HG02759 (cell line): ENCODE results near the gene CD320.
"Not testable (repeated sequence)": the region's sequence is repeated elsewhere in the genome, so short reads cannot be mapped to it uniquely, and the experiment has no call there.

Experiments used
- ATAC-seq: cut with Tn5 transposase; IDR thresholded peaks from one replicate; pipeline ENCODE4 v1.9.1; 2021; ENCODE audit warnings: mild to moderate bottlenecking, moderate library complexity; ENCODE audit not compliant: unreplicated experiment

CD320 gene

DNA sequence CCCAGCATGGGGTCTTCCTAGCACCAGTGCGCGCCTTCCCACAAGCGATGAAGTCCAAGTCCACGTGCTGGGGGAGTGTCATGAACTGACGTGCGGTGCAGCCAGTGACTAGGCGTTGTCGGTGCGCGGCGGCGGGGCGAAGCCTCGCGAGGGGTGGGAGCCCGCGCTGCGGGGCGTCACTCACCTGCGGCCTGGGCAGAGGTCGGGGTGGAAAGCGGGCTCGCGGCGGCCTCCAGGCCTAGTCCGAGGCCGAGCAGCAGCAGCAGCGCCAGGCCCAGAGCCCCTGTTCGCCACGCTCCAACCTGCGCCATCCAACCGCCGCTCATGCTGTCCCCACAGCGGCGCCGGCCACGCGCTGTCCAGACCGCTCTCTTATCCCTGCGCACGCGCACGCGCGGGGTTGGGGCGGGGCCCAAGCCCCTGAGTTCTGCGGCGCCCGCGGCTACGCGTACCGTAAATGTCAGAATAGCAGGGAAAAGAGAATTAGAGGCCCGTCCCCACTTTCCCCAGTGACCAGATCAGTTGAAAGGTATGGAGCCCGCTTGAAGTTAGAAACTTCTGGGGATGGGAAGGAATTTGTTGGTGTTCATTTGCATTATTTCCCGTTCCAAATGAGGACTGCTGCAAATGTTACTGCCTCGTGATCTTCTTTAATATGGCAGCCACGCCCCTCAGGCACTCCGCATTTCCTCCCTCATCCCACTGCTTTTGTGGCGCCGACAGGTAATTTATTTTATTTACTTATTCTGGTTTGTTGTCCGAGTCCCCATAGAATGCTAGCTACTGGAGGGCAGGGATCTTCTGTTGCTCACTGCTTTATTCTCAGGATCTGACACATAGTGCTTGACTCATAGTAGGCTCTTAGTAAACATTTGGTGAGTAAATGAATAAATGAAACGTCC lies at the start of gene CD320:
Gene CD320 (minus strand): TSS at position 394 of the 902 bp plus-strand sequence. CDS start 68 bp downstream, at position 326.
- peak; percentile 89 for ATAC-seq

DNA sequence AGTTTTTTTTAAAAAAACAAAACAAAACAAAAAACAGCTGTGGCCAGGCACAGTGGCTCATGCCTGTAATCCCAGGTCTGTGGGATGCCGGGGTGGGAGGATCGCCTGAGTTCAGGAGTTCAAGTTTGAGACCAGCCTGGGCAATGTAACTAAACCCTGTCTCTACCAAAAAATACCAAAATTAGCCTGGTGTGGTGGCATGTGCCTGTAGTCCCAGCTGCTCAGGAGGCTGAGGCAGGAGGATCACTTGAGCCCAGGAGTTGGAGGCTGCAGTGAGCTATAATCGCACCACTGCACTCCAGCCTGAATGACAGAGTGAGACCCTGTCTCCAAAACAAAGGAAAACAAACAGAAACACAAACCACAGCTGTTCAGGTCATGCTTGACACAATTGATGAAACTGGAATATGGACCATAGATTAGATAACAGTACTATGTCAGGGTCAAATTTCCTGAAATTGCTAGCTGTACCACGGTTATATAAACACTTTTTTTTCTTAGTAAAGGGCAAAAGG lies 48.9 kb upstream of the CD320 start:
- ATAC-seq: no peak

GRCh38 chr19:8355631-8356402 lies 47.7 kb upstream of the CD320 start:
- no peak for ATAC-seq

GRCh38 chr19:8352845-8353244 lies 44.7 kb upstream of the CD320 start:
- not testable (repeated sequence) for ATAC-seq

DNA sequence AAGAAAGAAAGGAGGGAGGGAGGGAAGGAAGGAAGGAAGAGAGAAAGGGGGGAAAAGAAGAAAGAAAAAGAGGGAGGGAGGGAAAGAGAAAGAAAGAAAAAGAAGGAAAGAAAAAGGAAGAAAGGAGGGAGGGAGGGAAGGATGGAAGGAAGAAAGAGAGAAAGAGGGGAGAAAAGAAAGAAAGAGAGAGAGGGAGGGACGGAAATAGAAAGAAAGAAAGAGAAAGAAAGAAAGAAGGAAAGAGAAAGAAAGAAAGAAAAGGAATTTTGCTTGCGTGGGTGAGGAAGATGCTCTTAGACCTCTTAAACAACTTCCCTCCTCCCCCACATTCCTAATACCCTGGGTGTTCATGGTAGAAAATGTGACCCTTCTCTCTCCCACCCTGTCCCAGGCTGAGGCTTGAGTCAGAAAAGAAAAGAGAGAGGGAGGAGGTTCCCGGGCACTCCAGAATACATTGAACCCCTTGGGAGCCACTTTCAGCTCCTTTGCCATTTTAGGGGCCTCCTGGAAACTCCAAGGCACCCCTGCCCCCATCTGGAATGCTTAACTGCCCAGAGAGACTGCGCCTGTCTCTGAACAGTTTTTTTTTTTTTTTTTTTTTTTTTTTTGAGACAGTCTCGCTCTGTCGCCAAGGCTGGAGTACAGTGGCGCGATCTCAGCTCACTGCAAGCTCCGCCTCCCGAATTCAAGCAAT lies 44.1 kb upstream of the CD320 start:
- ATAC-seq: no peak

DNA sequence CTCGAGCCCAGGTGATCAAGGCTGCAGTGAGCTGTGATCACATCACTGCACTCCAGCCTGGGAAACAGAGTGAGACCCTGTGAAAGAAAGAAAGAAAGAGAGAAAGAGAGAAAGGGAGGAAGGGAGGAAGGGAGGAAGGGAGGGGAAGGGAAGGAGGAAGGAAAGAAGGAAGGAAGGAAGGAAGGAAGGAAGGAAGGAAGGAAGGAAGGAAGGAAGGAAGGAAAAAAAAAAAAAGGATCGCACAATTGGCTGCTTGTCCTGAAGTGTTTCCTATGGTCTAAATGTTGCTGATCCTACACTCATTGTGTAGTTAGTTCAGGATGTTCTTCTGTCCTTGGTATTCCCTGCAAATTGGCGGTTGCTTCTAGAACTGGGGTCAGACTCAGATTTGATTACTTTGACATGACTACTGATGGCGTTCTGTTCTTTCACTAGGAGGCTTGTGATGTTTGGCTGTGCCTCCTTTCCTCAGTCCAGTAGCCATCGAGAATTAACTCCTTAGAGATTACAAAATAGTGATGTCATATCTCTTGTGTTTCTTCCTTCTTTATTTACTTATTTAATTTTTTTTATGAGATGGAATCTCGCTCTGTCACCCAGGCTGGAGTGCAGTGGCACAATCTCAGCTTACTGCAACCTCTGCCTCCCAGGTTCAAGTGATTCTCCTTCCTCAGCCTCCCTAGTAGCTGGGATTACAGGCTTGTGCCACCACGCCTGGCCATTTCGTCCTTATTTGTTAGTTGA lies 41.6 kb upstream of the CD320 start:
- not testable (repeated sequence) for ATAC-seq

- ATAC-seq: no peak
These were observed 35.3 kb upstream of the CD320 start for GRCh38 chr19:8343483-8343844.

- ATAC-seq: no peak
These were observed 34.7 kb upstream of the CD320 start, which contains the start of gene KANK3 for GRCh38 chr19:8342684-8343482. Gene KANK3 (minus strand): TSS chr19:8343262. CDS start chr19:8337828, 5,434 bp downstream.

DNA sequence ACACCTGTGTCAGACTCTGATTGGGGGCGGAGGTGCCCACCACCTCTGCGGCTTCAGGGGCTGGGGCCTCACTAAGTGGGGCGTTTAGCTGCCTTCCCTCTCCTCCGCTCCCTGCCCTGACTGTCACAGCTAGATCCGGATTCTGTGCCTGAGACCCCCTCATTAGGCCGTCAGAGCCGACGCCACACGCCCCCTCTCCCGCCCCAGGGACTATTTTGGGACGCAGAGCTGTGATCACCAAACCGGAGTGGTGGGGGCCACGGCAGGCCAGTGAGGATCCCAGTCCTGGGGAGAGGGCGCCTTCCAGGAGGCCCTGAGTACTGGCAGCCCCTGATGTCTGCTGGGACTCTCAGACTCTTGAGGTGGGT lies 34.1 kb upstream of the CD320 start:
- no peak for ATAC-seq

- ATAC-seq: not testable (repeated sequence)
These were observed 33.3 kb upstream of the CD320 start for GRCh38 chr19:8341504-8341903.

DNA sequence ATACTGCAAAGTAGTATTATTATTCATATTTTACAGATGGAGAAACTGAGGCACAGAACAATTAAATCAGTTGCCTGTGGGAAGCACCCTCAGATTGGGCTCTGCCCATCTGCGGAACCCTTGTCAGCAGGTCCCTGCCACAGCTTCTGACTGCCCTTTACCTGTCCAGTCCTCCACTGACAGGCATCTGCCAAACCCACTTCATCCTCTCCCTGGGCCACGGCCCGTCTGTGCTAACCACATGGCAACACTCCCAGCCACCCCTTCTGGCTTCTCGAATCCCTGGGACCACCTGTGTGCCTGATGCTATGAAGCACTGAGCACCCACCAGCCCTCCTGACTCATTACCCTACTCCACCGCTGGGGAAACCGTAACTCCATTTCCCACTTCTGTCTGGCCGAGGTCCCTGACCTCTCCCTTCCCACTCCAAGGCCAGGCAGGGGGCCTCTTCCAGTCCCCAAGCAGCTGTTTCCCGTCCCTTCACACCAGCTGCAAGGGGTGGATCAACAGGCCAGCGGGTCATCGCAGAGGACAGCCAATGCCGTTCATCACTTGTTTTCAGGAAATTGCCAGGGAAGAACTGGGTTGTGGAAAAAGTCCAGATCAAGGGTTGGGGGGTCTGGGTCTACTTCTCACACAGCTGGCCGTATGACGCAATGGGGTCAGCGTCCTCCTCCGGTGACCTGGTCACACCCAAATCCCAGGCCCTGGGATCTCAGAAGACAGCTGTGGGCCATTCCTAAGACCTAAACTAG lies 32.4 kb upstream of the CD320 start:
- no peak for ATAC-seq

DNA sequence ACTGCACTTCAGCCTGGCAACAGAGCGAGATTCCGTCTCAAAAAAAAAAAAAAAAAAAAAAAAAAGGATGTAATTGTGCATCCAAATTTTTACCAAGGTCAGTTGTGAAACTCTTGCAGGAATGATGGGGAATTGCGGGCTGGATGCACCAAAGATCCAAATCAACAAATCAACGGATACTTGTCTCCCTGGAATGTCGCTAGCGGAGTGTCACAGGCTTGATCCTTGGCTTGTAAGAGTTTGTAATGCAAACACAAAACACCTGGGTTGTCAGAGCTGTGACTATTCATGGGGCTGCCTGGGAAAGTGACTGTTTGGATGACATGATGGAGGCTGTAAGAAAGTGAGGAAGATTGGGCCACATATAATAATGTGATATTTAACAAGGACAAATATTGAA lies 30.7 kb upstream of the CD320 start:
- no peak for ATAC-seq

GRCh38 chr19:8337728-8338127 lies 29.6 kb upstream of the CD320 start:
- ATAC-seq: no peak

DNA sequence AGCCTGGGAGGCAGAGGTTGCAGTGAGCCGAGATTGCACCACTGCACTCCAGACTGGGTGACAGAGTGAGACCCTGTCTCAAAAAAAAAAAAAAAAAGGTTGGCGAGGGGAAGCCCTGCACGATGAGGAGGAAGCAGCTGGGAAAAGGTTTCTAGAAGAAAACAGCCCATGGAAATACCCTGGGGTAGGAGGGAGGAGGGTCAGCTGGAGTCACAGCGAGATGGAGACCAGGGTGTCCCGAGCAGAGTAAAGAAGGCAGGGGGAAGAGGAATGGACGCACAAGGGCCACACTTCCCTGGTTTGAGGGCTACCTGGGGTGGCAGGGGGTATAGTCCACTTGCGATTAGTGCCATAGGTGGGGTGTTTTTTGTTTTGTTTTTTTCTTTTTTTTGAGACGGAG lies 28.5 kb upstream of the CD320 start:
- no peak for ATAC-seq

GRCh38 chr19:8336072-8336569 lies 28.0 kb upstream of the CD320 start:
- ATAC-seq: no peak

DNA sequence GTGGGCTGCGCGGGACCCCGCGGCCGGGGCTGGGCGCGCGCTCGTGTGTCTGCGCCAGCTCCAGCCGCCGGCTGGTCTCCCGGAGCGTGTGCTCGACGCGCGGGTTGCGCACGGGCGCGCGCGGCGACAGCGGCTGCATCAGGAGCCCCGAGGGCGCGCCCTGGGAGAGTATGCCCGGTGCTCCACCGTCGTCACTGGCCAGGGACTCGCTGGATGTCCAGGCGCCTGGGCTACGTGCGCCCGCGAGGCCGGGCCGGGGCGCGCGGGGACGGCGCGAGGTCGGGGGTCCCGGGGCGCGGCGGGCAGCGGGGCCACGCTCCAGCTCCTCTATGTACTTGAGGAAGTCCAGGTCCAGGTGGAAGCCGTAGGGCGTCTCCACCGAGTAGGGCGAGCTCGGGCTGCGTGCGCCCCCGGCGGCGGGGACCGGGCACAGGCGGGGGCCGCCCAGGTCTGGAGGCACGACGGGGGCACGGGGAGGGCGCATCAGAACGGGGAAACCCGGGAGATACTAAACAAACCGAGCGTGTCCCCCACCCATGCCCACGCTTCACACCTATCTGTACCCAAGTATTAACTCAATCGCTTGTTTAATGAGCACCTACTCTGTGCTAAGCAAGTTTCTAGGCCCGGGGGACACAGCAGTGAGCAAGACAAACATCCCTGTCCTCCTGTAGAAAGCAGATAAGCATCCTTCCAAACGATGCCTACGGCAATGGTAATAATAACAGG lies 27.3 kb upstream of the CD320 start:
- no peak for ATAC-seq

- ATAC-seq: no peak
These were observed 26.5 kb upstream of the CD320 start for GRCh38 chr19:8334458-8335342.
